Natural killer cell (primary cell): Measurements from ENCODE around the gene LDLRAD4. TPM values are rescaled to one million over a fixed set of nuclear protein-coding genes. Genes with fewer than 3 reads are reported as not detected.

Experiments
- ATAC-seq, 3 donors: fragments of 150-1000 bp in 2 of 3; fragments of 200-7000 bp in 1 of 3; cut with Tn5 transposase; 1 replicate in 1 of 3; 2 replicates in 2 of 3; pipeline ENCODE4 v1.10.0; 2021; ENCODE audit warnings: mild to moderate bottlenecking in 2 of 3, moderate library complexity in 2 of 3
- DNase-seq, 2 donors: peaks; one replicate each; pipeline versions ENCODE4 v3.0.0 to v3.0.0-alpha.2; 2013 to 2021; ENCODE audit warnings: mixed read lengths in 1 of 2
- H3K27ac ChIP-seq: one replicate; pipeline ENCODE4 v1.5.1; 2013; ENCODE audit warnings: mild to moderate bottlenecking, low read length
- H3K27me3 ChIP-seq: one replicate; pipeline ENCODE4 v1.6.1; 2013; ENCODE audit warnings: low read length; ENCODE audit not compliant: control insufficient read depth, insufficient read depth
- H3K36me3 ChIP-seq: one replicate; pipeline ENCODE4 v1.6.1; 2013; ENCODE audit warnings: low read length; ENCODE audit not compliant: control insufficient read depth, insufficient read depth
- H3K4me1 ChIP-seq: one replicate; pipeline ENCODE4 v1.6.1; 2013; ENCODE audit warnings: low read length; ENCODE audit not compliant: control insufficient read depth, insufficient read depth
- H3K4me3 ChIP-seq: one replicate; pipeline ENCODE4 v1.5.1; 2013; ENCODE audit warnings: low read length
- H3K9me3 ChIP-seq: one replicate; pipeline ENCODE4 v1.6.1; 2013; ENCODE audit warnings: low read length; ENCODE audit not compliant: control insufficient read depth, insufficient read depth
- H3K27ac Mint-ChIP-seq, 2 donors: one replicate each; pipeline ENCODE4 v1.8.0; 2022; ENCODE audit warnings: mild to moderate bottlenecking in 2 of 2, mixed read lengths in 2 of 2, moderate library complexity in 1 of 2
- H3K27me3 Mint-ChIP-seq, 2 donors: one replicate each; pipeline ENCODE4 v1.8.0; 2022; ENCODE audit warnings: low read depth in 2 of 2, mixed read lengths in 2 of 2
- H3K36me3 Mint-ChIP-seq: one replicate; pipeline ENCODE4 v1.8.0; 2022; ENCODE audit warnings: mixed read lengths
- H3K4me1 Mint-ChIP-seq, 2 donors: one replicate each; pipeline ENCODE4 v1.8.0; 2022; ENCODE audit warnings: mixed read lengths in 2 of 2
- H3K4me3 Mint-ChIP-seq: one replicate; pipeline ENCODE4 v1.8.0; 2022; ENCODE audit warnings: mild to moderate bottlenecking, moderate library complexity, mixed read lengths
- H3K9me3 Mint-ChIP-seq, 2 donors: one replicate each; pipeline ENCODE4 v1.8.0; 2022; ENCODE audit warnings: mixed read lengths in 2 of 2
- WGBS: methylation state at CpG from one replicate; pipeline ENCODE4 v1.1.7; 2013; ENCODE audit warnings: missing lambda C conversion rate; ENCODE audit not compliant: insufficient coverage; 5-methylcytosine and 5-hydroxymethylcytosine counted together
- intact Hi-C: fragments of 100-400 bp; cut with micrococcal nuclease; formaldehyde crosslinking; loops from one replicate; pipeline ENCODE4 v1.14.2; 2022
- total RNA-seq, 4 donors: library from RNA; stranded (reverse); fragments of 120-200 nt in 1 of 4; gene quantifications; one replicate each; pipeline versions ENCODE4 v1.2.3 to v1.2.4, GENCODE V29; 2013 to 2022
- TF ChIP-seq, protein P1 (sequence below): fragments of 200-600 bp; IDR thresholded peaks from one replicate; pipeline ENCODE4 v1.8.0; 2022; ENCODE audit warnings: antibody characterized with exemption

LDLRAD4 gene
- total RNA-seq, 3 donors from 2014 or later (not counting 1 experiment from before 2014, with no cell fraction given): 24.0 to 36.3 (median 29.2) TPM

GRCh38 chr18:13328213-13328612 is 109.7 kb downstream of the LDLRAD4 start:
- intact Hi-C loops: no loop called here
- H3K36me3 Mint-ChIP-seq: no peaks in the 10 kb centered on the region
- no peaks in the 10 kb centered on the region for H3K36me3 ChIP-seq
- TF ChIP-seq, protein P1, sequence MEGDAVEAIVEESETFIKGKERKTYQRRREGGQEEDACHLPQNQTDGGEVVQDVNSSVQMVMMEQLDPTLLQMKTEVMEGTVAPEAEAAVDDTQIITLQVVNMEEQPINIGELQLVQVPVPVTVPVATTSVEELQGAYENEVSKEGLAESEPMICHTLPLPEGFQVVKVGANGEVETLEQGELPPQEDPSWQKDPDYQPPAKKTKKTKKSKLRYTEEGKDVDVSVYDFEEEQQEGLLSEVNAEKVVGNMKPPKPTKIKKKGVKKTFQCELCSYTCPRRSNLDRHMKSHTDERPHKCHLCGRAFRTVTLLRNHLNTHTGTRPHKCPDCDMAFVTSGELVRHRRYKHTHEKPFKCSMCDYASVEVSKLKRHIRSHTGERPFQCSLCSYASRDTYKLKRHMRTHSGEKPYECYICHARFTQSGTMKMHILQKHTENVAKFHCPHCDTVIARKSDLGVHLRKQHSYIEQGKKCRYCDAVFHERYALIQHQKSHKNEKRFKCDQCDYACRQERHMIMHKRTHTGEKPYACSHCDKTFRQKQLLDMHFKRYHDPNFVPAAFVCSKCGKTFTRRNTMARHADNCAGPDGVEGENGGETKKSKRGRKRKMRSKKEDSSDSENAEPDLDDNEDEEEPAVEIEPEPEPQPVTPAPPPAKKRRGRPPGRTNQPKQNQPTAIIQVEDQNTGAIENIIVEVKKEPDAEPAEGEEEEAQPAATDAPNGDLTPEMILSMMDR: no peak
- no peaks in the 10 kb centered on the region for H3K9me3 ChIP-seq
- H3K27ac Mint-ChIP-seq: no peak overlapping the region
- no peaks in the 10 kb centered on the region for H3K4me1 Mint-ChIP-seq
- DNase-seq (no peak), ATAC-seq (no peak)
- no peaks in the 10 kb centered on the region for H3K9me3 Mint-ChIP-seq
- H3K27ac ChIP-seq: no peak overlapping the region
- H3K27me3 Mint-ChIP-seq: peaks cover 10 to 12% of the 10 kb centered on the region in 2 donors
- 100% methylated on average over 1 of the region's 1 CpG for WGBS
- H3K4me3 Mint-ChIP-seq: no peak overlapping the region
- H3K4me3 ChIP-seq: no peak overlapping the region
- no peaks in the 10 kb centered on the region for H3K4me1 ChIP-seq
- no peaks in the 10 kb centered on the region for H3K27me3 ChIP-seq

- intact Hi-C loops: no loop called here
- Mint-ChIP-seq H3K36me3 (no peaks in the 10 kb centered on the region), H3K4me1 (no peaks in the 10 kb centered on the region), H3K27me3 (peaks cover 10 to 32% of the 10 kb centered on the region in 2 donors), H3K9me3 (no peaks in the 10 kb centered on the region), H3K4me3 (no peak overlapping the region), H3K27ac (no peak overlapping the region)
- DNase-seq (no peak), ATAC-seq (no peak)
- Histone ChIP-seq H3K4me1 (no peaks in the 10 kb centered on the region), H3K9me3 (no peaks in the 10 kb centered on the region), H3K36me3 (no peaks in the 10 kb centered on the region), H3K4me3 (no peak overlapping the region), H3K27ac (no peak overlapping the region), H3K27me3 (no peaks in the 10 kb centered on the region)
- 68% methylated on average over 1 of the region's 1 CpG for WGBS
- TF ChIP-seq, protein P1: no peak
Measured at GRCh38 chr18:13330996-13331395, 112.4 kb downstream of the LDLRAD4 start.

GRCh38 chr18:13331846-13332245 is 113.3 kb downstream of the LDLRAD4 start:
- Mint-ChIP-seq H3K27me3 (peaks cover 14 to 36% of the 10 kb centered on the region in 2 donors), H3K4me1 (no peaks in the 10 kb centered on the region), H3K4me3 (no peak overlapping the region), H3K9me3 (no peaks in the 10 kb centered on the region), H3K27ac (no peak overlapping the region), H3K36me3 (no peaks in the 10 kb centered on the region)
- H3K9me3 ChIP-seq: no peaks in the 10 kb centered on the region
- H3K27ac ChIP-seq: no peak overlapping the region
- ATAC-seq: no peak
- no peaks in the 10 kb centered on the region for H3K36me3 ChIP-seq
- intact Hi-C loops: no loop called here
- H3K27me3 ChIP-seq: no peaks in the 10 kb centered on the region
- H3K4me3 ChIP-seq: no peak overlapping the region
- WGBS: 83% methylated on average over 1 of the region's 3 CpGs
- no peaks in the 10 kb centered on the region for H3K4me1 ChIP-seq
- DNase-seq: no peak
- TF ChIP-seq, protein P1: no peak

GRCh38 chr18:13332874-13333273 is 114.3 kb downstream of the LDLRAD4 start:
- Mint-ChIP-seq H3K27ac (no peak overlapping the region), H3K4me1 (no peaks in the 10 kb centered on the region), H3K9me3 (no peaks in the 10 kb centered on the region), H3K27me3 (peaks cover 11 to 41% of the 10 kb centered on the region in 2 donors), H3K36me3 (no peaks in the 10 kb centered on the region), H3K4me3 (no peak overlapping the region)
- Histone ChIP-seq H3K4me1 (no peaks in the 10 kb centered on the region), H3K27me3 (no peaks in the 10 kb centered on the region), H3K27ac (no peak overlapping the region), H3K4me3 (no peak overlapping the region), H3K36me3 (no peaks in the 10 kb centered on the region), H3K9me3 (no peaks in the 10 kb centered on the region)
- no peak for ATAC-seq
- WGBS: 78% methylated on average over 5 of the region's 5 CpGs
- no peak for DNase-seq
- intact Hi-C loops: no loop called here
- TF ChIP-seq, protein P1: no peak
